KOPT-K1 (cell line): ENCODE measurements around the gene SNX9.
"Not testable (repeated sequence)": the region's sequence is repeated elsewhere in the genome, so short reads cannot be mapped to it uniquely, and the experiment has no call there.

Experiments used
- H3K27ac ChIP-seq: fragments of 200-600 bp; sonication (generic); 2 replicates; pipeline ENCODE4 v1.5.1; 2016; ENCODE audit warnings: antibody characterized with exemption, mild to moderate bottlenecking, low read depth, low read length; ENCODE audit not compliant: poor library complexity, severe bottlenecking
- H3K36me3 ChIP-seq: fragments of 200-600 bp; sonication (generic); 2 replicates; pipeline ENCODE4 v1.5.1; 2017; ENCODE audit warnings: antibody characterized with exemption, mild to moderate bottlenecking, low read length, moderate library complexity; ENCODE audit not compliant: insufficient read depth
- H3K9me3 ChIP-seq: fragments of 200-600 bp; sonication (generic); 2 replicates; pipeline ENCODE4 v1.5.1; 2017; ENCODE audit warnings: antibody characterized with exemption, low read length, mild to moderate bottlenecking; ENCODE audit not compliant: insufficient read depth, poor library complexity, severe bottlenecking

SNX9 gene

DNA sequence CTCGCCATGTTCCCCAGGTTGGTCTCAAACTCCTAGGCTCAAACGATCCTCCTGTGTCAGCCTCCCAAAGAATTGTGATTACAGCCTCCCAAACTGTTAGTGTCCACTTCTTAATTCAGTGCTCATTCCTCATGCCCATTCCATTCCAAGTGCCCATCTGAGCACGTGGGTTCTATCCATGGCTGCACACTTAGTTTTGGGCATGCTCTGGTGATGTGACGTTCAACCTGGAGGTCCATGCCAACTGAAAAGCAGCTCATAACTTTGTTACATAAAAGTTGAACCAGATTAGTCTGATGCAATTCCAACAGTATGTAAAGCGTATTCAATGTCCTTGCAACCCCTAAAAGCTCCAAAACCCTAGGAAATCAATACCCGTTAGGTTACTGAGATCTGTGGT, 11.5 kb downstream of the SNX9 start:
- H3K9me3 ChIP-seq, result no peaks in the 10 kb centered on the region
- no peak overlapping the region for H3K27ac ChIP-seq

DNA sequence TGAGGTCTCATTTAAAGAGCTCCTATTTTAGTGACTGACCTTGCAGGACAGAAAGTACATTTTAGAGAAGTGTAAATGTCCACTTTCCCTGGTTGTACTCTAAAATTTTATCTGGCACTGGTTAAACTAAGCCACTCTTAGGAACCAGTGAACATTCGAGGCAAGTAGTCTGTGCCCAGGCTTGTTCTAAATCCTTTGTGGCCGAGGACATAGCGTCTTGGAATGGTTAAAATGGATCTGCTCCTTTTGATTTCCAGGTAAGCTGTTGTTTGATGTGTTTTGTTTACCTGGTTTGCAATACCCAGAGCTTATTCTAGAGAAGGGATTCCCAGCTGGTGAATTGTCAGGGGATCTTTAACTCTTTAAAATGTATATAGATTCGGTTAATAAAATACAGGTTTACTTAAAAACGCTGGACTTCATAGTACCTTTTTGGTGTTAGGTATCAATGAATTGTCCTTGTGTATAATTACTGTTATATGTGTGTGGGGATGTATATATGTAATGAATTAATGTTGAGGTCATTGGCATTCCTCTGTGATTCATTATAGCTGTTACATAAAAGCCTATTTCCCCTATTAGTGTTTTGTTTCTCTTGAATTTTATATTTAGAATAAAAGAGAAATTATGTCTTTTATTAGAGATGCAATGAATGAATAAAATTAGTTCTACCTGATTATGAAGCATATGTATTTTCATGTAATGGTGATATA, 15.8 kb downstream of the SNX9 start:
- Histone ChIP-seq H3K36me3 (no peaks in the 10 kb centered on the region), H3K9me3 (no peaks in the 10 kb centered on the region), H3K27ac (no peak overlapping the region)

More for the DNA sequence above, 11.5 kb downstream of the SNX9 start:
- no peaks in the 10 kb centered on the region for H3K36me3 ChIP-seq

DNA sequence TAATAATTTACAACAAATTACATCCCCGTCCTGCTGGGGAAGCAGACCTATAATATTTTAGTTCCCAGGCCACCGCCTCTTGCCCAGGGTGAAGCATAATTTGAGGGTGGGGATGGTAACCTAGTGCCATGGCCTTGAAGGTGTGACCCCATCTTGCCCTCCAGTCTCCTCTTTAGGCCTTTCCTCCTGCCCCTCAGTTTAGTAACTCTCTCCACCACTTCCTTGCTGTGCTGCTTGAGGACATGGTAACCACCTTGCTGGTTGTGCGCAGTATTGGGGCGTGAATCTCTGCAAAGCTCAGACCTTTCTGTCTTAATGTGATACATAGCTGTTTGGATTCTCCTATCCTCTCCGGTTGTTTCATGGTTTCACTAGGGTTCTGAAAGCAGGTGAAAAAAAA, 16.6 kb downstream of the SNX9 start:
- H3K36me3 ChIP-seq, result no peaks in the 10 kb centered on the region
- no peak overlapping the region for H3K27ac ChIP-seq
- H3K9me3 ChIP-seq, result no peaks in the 10 kb centered on the region

DNA sequence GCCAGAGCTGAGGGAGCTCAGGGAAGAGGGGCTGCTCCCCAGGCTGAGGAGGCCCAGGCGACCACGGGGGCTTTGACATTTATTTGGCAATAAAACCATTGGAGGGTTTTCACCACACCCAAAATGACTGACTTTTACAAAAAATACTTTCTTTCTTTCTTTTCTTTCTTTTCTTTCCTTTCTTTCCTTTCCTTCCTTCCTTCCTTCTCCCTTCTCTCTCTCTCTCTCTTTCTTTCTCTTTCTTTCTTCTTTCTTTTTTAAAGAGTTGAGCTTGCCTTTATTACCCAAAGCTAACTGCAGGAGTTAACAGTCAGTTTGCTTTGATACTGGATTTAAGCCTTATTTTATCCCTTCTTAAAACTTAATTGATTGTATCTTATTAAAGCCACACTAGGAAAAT, 17.2 kb downstream of the SNX9 start:
- H3K27ac ChIP-seq, result no peak overlapping the region

DNA sequence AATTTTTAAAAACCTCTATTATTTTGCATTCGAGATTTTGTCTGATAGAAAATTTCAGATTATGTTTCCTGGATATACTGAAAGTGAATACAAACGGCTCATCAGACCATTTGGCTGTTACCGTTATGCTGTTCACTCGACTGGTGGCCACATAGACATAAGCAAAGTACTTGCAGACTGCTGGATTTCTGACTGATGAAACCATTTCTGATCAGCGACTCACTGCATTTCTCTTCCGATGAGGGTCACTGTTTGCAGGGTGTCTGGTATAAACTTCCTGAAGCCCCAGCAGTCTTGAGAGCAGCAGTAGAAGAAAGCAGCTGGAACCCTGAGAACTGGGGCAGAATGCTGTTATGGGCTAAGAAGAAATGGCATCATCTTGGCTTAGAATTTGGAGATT, 17.7 kb downstream of the SNX9 start:
- Histone ChIP-seq H3K36me3 (no peaks in the 10 kb centered on the region), H3K9me3 (no peaks in the 10 kb centered on the region), H3K27ac (no peak overlapping the region)

More for the DNA sequence above, 17.2 kb downstream of the SNX9 start:
- Histone ChIP-seq H3K36me3 (no peaks in the 10 kb centered on the region), H3K9me3 (no peaks in the 10 kb centered on the region)

GRCh38 chr6:157841211-157841840, 18.3 kb downstream of the SNX9 start:
- Histone ChIP-seq H3K36me3 (no peaks in the 10 kb centered on the region), H3K27ac (no peak overlapping the region), H3K9me3 (no peaks in the 10 kb centered on the region)

DNA sequence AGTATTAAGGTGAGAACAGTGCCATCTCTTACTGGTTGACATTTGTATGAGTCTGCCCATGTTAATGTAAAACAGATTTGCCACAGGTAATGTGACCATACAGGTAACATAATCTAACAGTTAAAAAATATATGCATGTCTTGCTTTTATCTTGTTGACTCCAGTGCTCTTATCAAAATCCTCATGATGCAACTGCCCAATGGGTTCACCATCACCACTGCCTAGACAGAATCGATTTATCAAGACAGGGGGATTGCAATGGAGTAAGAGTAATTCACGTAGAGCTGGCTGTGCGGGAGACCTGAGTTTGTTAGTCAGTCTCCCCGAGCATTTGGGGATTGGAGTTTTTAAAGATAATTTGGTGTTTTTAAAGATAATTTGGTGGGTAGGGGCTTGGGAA, 19.2 kb downstream of the SNX9 start:
- no peaks in the 10 kb centered on the region for H3K36me3 ChIP-seq
- no peaks in the 10 kb centered on the region for H3K9me3 ChIP-seq
- no peak overlapping the region for H3K27ac ChIP-seq

GRCh38 chr6:157844196-157844595, 21.1 kb downstream of the SNX9 start:
- H3K9me3 ChIP-seq, H3K27ac ChIP-seq, H3K36me3 ChIP-seq: not testable (repeated sequence)

- H3K36me3 ChIP-seq, result no peaks in the 10 kb centered on the region
- H3K27ac ChIP-seq, result no peak overlapping the region
- H3K9me3 ChIP-seq, result no peaks in the 10 kb centered on the region
Observed at GRCh38 chr6:157845493-157846259, 22.6 kb downstream of the SNX9 start.

GRCh38 chr6:157847846-157848245, 24.8 kb downstream of the SNX9 start:
- no peak overlapping the region for H3K27ac ChIP-seq
- peaks cover 6% of the 10 kb centered on the region for H3K9me3 ChIP-seq
- no peaks in the 10 kb centered on the region for H3K36me3 ChIP-seq

GRCh38 chr6:157848693-157849092, 25.6 kb downstream of the SNX9 start:
- H3K36me3 ChIP-seq, result no peaks in the 10 kb centered on the region
- H3K9me3 ChIP-seq, result peaks cover 15% of the 10 kb centered on the region
- H3K27ac ChIP-seq, result no peak overlapping the region

- H3K27ac ChIP-seq, result no peak overlapping the region
- peaks cover 19% of the 10 kb centered on the region for H3K9me3 ChIP-seq
- no peaks in the 10 kb centered on the region for H3K36me3 ChIP-seq
Observed at GRCh38 chr6:157849288-157850017, 26.4 kb downstream of the SNX9 start.

- H3K9me3 ChIP-seq, result peaks cover 19% of the 10 kb centered on the region
- H3K36me3 ChIP-seq, result no peaks in the 10 kb centered on the region
- H3K27ac ChIP-seq, result no peak overlapping the region
Observed at GRCh38 chr6:157850030-157850429, 27.0 kb downstream of the SNX9 start.

DNA sequence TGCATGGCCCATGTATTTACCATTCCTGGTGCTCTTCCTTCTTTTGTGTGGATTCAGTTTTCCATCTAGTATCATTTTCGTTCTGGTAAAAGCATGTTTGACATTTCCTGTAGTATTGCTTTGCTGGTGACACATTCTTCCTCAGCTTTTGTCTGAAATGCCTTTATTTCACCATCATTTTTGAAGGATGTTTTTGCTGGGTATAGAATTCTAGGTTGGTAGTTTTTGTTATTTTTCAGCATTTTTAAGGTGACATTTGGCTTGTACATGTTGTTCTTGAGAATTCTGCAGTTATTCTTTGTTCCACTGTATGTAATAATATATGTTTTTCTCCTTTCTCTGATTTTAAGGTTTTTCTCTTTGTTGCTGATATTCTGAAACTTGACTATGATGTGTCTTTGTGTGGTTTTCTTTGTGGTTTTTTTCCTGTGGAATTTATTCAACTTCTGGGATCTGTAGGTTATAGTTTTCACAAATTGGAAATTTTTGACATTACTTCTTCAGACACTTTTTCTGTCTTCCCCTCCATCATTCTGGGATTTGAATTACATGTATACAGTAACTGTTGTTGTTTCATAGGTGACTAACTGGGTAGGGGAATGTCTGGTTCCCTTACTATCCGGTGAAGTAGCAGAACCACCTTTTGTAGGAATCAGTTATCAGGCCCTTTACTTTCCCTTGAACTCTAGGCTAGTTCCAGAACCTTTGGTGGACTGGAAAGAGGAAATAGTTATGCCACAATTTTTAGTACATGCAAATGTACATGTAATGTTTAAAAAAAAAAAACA, 30.2 kb downstream of the SNX9 start:
- no peaks in the 10 kb centered on the region for H3K36me3 ChIP-seq
- peaks cover 19% of the 10 kb centered on the region for H3K9me3 ChIP-seq
- H3K27ac ChIP-seq, result no peak overlapping the region
